Endothelial cell (in vitro differentiated cells): ENCODE measurements around the gene GALP. TPM values are rescaled to one million over a fixed set of nuclear protein-coding genes. Genes with fewer than 3 reads are reported as not detected.

Source experiments
- DNase-seq: peaks from one replicate; pipeline ENCODE4 v3.0.0; 2021; ENCODE audit warnings: low spot score
- H3K27ac Mint-ChIP-seq: one replicate; pipeline ENCODE4 v1.8.0; 2021; ENCODE audit warnings: mixed read lengths, inconsistent platforms; ENCODE audit not compliant: unreplicated experiment
- H3K27me3 Mint-ChIP-seq: one replicate; pipeline ENCODE4 v1.8.0; 2021; ENCODE audit warnings: mild to moderate bottlenecking, moderate library complexity, mixed read lengths, inconsistent platforms; ENCODE audit not compliant: unreplicated experiment
- H3K36me3 Mint-ChIP-seq: one replicate; pipeline ENCODE4 v1.8.0; 2021; ENCODE audit warnings: mild to moderate bottlenecking, low read depth, mixed read lengths, inconsistent platforms; ENCODE audit not compliant: unreplicated experiment
- H3K4me1 Mint-ChIP-seq: one replicate; pipeline ENCODE4 v1.8.0; 2021; ENCODE audit warnings: mild to moderate bottlenecking, mixed read lengths, inconsistent platforms; ENCODE audit not compliant: unreplicated experiment
- H3K4me3 Mint-ChIP-seq: one replicate; pipeline ENCODE4 v1.8.0; 2021; ENCODE audit warnings: mild to moderate bottlenecking, mixed read lengths, inconsistent platforms; ENCODE audit not compliant: unreplicated experiment
- H3K9me3 Mint-ChIP-seq: one replicate; pipeline ENCODE4 v1.8.0; 2021; ENCODE audit warnings: mixed read lengths, inconsistent platforms; ENCODE audit not compliant: unreplicated experiment
- total RNA-seq: library from RNA; stranded (reverse); fragmentation: NEBNext Ultra II Directional; extraction: Animal tissue kit (Norgen Biotek cat#: 25700); gene quantifications from one replicate; pipeline ENCODE4 v1.2.1, GENCODE V29; 2021; ENCODE audit not compliant: unreplicated experiment
- TF ChIP-seq, protein P1 (sequence below): fragments of 200-600 bp; sonication (generic); IDR thresholded peaks from one replicate; pipeline ENCODE4 v1.5.0; 2021; ENCODE audit warnings: antibody characterized with exemption; ENCODE audit not compliant: unreplicated experiment

Gene GALP
- total RNA-seq, 1 donor from 2014 or later = not detected

DNA sequence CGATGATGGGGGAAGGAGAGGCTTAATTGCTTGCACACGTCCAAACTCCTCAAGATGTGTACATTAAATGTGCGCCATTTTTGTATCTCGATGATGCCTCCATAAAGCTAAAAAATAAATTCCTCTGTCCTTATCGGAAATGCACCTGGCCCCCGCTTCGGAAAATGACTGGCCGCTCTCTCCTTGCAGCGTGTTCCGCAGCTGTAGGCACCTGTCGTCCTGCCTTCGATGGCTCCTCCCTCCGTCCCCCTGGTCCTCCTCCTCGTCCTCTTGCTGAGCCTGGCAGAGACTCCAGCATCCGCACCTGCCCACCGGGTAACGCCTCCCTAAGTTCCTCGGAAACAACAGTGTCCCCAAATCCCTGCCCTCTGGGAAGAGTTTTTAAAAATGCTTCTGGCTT lies 1.1 kb downstream of the GALP start:
- no peaks in the 10 kb centered on the region for H3K36me3 Mint-ChIP-seq
- H3K4me3 Mint-ChIP-seq = no peak overlapping the region
- peaks cover 9% of the 10 kb centered on the region for H3K27me3 Mint-ChIP-seq
- H3K9me3 Mint-ChIP-seq = no peaks in the 10 kb centered on the region
- no peak for DNase-seq
- peak overlapping the region; percentile 59 for H3K27ac Mint-ChIP-seq
- no peaks in the 10 kb centered on the region for H3K4me1 Mint-ChIP-seq
- TF ChIP-seq, protein P1, sequence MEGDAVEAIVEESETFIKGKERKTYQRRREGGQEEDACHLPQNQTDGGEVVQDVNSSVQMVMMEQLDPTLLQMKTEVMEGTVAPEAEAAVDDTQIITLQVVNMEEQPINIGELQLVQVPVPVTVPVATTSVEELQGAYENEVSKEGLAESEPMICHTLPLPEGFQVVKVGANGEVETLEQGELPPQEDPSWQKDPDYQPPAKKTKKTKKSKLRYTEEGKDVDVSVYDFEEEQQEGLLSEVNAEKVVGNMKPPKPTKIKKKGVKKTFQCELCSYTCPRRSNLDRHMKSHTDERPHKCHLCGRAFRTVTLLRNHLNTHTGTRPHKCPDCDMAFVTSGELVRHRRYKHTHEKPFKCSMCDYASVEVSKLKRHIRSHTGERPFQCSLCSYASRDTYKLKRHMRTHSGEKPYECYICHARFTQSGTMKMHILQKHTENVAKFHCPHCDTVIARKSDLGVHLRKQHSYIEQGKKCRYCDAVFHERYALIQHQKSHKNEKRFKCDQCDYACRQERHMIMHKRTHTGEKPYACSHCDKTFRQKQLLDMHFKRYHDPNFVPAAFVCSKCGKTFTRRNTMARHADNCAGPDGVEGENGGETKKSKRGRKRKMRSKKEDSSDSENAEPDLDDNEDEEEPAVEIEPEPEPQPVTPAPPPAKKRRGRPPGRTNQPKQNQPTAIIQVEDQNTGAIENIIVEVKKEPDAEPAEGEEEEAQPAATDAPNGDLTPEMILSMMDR = no peak

DNA sequence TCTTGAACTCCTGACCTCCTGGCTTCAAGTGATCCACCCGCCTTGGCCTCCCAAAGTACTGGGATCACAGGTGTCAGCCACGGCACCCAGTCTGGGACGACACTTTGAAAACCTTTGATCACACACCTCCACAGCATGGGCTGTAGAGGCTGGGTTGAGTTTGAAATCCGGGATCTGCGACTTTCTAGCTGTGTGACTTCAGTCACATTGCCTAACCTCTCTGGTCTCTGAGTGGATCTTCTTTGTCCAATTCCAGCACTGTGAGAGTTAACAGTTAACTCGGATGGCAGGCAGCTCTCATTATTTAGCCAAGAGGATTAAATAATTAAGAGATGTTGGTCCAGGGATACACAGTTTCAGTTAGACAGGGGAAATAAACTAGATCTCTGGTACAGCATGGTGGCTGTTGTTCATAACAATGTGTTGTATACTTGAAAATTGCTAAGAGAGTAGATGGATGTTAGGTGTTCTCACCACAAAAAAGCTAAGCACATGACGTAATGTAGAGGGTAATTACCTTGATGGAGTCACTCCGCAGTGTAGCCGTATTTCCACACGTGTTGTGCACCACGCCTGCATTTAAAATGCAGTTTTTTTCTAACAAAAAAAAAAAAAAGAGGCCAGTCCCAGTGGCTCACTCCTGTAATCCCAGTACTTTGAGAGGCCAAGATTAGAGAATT lies 1.9 kb downstream of the GALP start:
- H3K4me1 Mint-ChIP-seq = no peaks in the 10 kb centered on the region
- H3K4me3 Mint-ChIP-seq = no peak overlapping the region
- H3K27ac Mint-ChIP-seq = no peak overlapping the region
- peaks cover 13% of the 10 kb centered on the region for H3K27me3 Mint-ChIP-seq
- DNase-seq = no peak
- no peaks in the 10 kb centered on the region for H3K36me3 Mint-ChIP-seq
- no peaks in the 10 kb centered on the region for H3K9me3 Mint-ChIP-seq
- TF ChIP-seq, protein P1 = no peak

DNA sequence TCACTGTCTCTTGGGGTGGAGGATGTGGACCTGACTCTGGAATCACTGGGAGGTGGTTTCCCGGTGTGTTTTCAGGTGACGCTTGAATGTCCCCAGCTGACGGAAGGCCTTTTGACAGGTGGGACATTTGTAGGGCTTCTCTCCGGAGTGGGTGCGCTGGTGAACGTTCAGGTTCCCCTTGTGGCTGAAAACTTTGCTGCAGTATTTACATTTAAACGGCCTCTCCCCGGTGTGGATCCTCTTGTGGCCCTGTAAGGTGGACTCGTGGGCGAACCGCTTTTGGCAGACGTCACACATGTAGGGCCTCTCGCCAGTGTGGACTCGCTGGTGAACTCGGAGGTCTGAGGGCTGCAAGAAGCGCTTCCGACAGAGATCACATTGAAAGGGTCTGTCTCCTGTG lies 14.0 kb downstream of the GALP start:
- TF ChIP-seq, protein P1 = no peak
- H3K9me3 Mint-ChIP-seq = no peaks in the 10 kb centered on the region
- DNase-seq = no peak
- H3K4me3 Mint-ChIP-seq = no peak overlapping the region
- peaks cover 4% of the 10 kb centered on the region for H3K27me3 Mint-ChIP-seq
- no peaks in the 10 kb centered on the region for H3K36me3 Mint-ChIP-seq
- H3K4me1 Mint-ChIP-seq = no peaks in the 10 kb centered on the region
- H3K27ac Mint-ChIP-seq = no peak overlapping the region

DNA sequence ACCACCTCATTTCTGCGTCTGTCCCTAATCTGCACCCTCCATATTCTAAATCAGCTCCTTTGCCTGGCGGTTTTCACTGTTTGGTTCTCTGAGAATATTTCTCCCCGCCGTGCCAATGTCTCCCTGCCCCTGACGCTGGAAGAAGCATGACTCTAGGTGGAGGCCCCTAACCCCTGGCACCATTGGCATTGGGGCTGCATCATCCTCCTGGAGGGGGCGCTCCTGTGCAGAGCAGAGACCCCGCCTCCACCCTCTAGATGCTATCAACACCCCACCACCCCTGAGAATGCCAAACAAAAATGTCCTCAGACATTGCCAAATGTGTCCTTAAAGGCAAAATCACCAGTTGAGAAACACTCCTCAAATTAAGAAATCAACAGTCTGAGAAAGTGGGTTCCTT lies 15.3 kb downstream of the GALP start:
- H3K27ac Mint-ChIP-seq = no peak overlapping the region
- H3K4me1 Mint-ChIP-seq = no peaks in the 10 kb centered on the region
- no peaks in the 10 kb centered on the region for H3K36me3 Mint-ChIP-seq
- TF ChIP-seq, protein P1 = no peak
- no peak for DNase-seq
- no peaks in the 10 kb centered on the region for H3K9me3 Mint-ChIP-seq
- no peak overlapping the region for H3K4me3 Mint-ChIP-seq
- peaks cover 4% of the 10 kb centered on the region for H3K27me3 Mint-ChIP-seq

DNA sequence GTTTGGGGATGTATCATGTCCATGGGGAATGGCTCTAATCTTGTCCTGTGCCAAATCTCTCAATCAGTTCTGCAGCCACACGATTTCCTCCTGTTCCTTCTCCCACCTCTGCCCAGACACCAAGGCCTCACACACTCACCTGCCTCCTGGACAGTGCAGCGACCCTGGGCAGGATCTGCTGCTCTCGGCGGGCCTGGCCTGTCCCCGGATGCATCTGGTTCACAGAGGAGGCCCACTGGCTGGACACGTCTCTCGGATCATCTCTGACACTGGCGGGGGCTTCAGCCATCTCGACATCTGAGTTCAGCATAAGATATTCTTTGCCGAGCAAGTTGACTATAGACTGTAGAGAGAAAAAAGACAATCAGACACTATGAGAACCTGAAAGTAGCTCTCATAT lies 15.9 kb downstream of the GALP start:
- H3K4me3 Mint-ChIP-seq = no peak overlapping the region
- H3K4me1 Mint-ChIP-seq = no peaks in the 10 kb centered on the region
- TF ChIP-seq, protein P1 = no peak
- H3K36me3 Mint-ChIP-seq = no peaks in the 10 kb centered on the region
- DNase-seq = no peak
- H3K27ac Mint-ChIP-seq = no peak overlapping the region
- H3K9me3 Mint-ChIP-seq = no peaks in the 10 kb centered on the region
- H3K27me3 Mint-ChIP-seq = peaks cover 4% of the 10 kb centered on the region
